ENCODE data around the gene RNF152. TPM values are rescaled to one million over a fixed set of nuclear protein-coding genes. Genes with fewer than 3 reads are reported as not detected.
"Not testable (repeated sequence)": the region's sequence is repeated elsewhere in the genome, so short reads cannot be mapped to it uniquely, and the experiment has no call there.

The RNF152 gene
- total and polyA plus RNA-seq, 2 of the 4 experiments (the other 2 are of a cell fraction), result 7.5 to 18.5 TPM

- H3K4me1 ChIP-seq (ENCODE audit: control insufficient read depth, insufficient read depth, low read length); H3K14ac ChIP-seq (replicated peaks; ENCODE audit: low read depth, low read length); H3K27me3 ChIP-seq (ENCODE audit: control insufficient read depth, insufficient read depth, low read length); H2AK5ac ChIP-seq (ENCODE audit: low read depth, low read length); H2AK9ac ChIP-seq (replicated peaks; ENCODE audit: low read depth, low read length, poor library complexity); intact Hi-C loops (cut with micrococcal nuclease); H3K9ac ChIP-seq (ENCODE audit: low read depth, low read length); H4K5ac ChIP-seq (ENCODE audit: low read depth, low read length); H3K79me1 ChIP-seq (ENCODE audit: low read depth in 1 of 2, low read length in 2 of 2); dilution Hi-C loops (cut with HindIII; ENCODE audit: low sequenced_read_pairs, unreplicated experiment); CTCF ChIA-PET; H3K56ac ChIP-seq (ENCODE audit: extremely low read depth, insufficient read depth, low read length); H4K8ac ChIP-seq (ENCODE audit: low read depth in 2 of 2, low read length in 2 of 2); H3K9me3 ChIP-seq (ENCODE audit: control insufficient read depth, insufficient read depth, low read length); H3K4me3 ChIP-seq (ENCODE audit: insufficient read depth, low read depth, low read length); H3K27ac ChIP-seq (ENCODE audit: insufficient read depth, low read length); in situ Hi-C loops (cut with MboI; ENCODE audit: low sequenced_read_pairs); H4K91ac ChIP-seq (ENCODE audit: insufficient read depth, low read depth, low read length); DNase-seq; H4K20me1 ChIP-seq (ENCODE audit: insufficient read depth, low read length); H2AFZ ChIP-seq (replicated peaks; ENCODE audit: low read length, poor library complexity); POLR2A ChIA-PET (ENCODE audit: unreplicated experiment); BruUV-seq (replicated peaks); H3K4ac ChIP-seq (ENCODE audit: low read depth, low read length); H2BK5ac ChIP-seq (ENCODE audit: low read depth, low read length, poor library complexity, severe bottlenecking); ATAC-seq (ENCODE audit: low read depth); H3K23ac ChIP-seq (ENCODE audit: low read depth, low read length); H2BK20ac ChIP-seq (ENCODE audit: low read depth, low read length); H3K4me2 ChIP-seq (ENCODE audit: low read depth, low read length); H3K18ac ChIP-seq (ENCODE audit: low read depth, low read length); H3K9me1 ChIP-seq (ENCODE audit: insufficient read depth, low read length); H3K36me3 ChIP-seq (ENCODE audit: control insufficient read depth, insufficient read depth, low read length); H2BK120ac ChIP-seq (ENCODE audit: low read depth, low read length); H2BK15ac ChIP-seq (ENCODE audit: low read depth, low read length): not testable (repeated sequence)
- WGBS, 2 experiments (ENCODE audit: extremely low coverage in 2 of 2, insufficient read length in 1 of 2), result no CpG with 5 or more reads among the region's 1 CpG
Measured at GRCh38 chr18:61787011-61787670, 105.7 kb downstream of the RNF152 start.

All from IMR-90 (cell line).